HFF-Myc (cell line): Measurements from ENCODE around the gene ACSBG1.

ENCODE experiments used
- DNase-seq: peaks from one replicate; pipeline ENCODE4 v3.0.0-alpha.2; 2011; ENCODE audit warnings: low read depth; ENCODE audit errors: extremely low read depth
- H3K4me3 ChIP-seq: replicated peaks from 2 replicates; pipeline ENCODE4 v1.5.1; 2011; ENCODE audit warnings: low read depth, mild to moderate bottlenecking, control low read depth, low read length
- TF ChIP-seq, protein P1 (sequence below): IDR thresholded peaks from 2 replicates; pipeline ENCODE4 v1.5.1; 2012; ENCODE audit warnings: mild to moderate bottlenecking, low read depth, low read length, control low read depth; ENCODE audit errors: missing control alignments

ACSBG1 gene

DNA sequence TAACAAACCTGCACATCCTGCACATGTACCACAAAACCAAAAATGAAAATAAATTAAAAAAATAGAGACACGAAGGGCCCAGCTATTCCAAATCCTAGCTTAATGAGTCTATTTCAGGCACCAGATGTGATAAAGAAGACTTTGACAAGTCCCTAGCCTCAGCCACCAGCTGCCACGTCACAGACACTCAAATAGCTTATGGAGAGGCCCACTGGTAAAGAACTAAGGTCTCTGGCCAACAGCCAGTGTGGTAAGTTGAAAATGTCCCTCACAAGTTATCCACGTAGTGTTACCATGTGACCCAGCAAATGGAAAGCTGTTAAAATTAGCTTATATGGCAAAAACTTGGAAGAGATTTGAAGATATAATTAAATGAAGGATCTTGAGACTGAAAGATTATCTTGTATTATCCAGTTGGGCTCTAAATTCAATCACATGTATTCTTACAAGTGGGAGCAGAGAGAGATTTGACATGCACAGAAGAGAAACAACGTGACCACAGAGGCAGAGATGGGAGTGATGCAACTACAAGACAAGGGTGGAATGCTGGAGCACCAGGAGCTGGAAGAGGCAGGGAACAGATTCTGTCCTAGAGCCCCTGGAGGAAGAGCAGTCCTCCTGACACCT is 10.9 kb downstream of the ACSBG1 start:
- no peak for DNase-seq
- H3K4me3 ChIP-seq: no peak overlapping the region
- TF ChIP-seq, protein P1, sequence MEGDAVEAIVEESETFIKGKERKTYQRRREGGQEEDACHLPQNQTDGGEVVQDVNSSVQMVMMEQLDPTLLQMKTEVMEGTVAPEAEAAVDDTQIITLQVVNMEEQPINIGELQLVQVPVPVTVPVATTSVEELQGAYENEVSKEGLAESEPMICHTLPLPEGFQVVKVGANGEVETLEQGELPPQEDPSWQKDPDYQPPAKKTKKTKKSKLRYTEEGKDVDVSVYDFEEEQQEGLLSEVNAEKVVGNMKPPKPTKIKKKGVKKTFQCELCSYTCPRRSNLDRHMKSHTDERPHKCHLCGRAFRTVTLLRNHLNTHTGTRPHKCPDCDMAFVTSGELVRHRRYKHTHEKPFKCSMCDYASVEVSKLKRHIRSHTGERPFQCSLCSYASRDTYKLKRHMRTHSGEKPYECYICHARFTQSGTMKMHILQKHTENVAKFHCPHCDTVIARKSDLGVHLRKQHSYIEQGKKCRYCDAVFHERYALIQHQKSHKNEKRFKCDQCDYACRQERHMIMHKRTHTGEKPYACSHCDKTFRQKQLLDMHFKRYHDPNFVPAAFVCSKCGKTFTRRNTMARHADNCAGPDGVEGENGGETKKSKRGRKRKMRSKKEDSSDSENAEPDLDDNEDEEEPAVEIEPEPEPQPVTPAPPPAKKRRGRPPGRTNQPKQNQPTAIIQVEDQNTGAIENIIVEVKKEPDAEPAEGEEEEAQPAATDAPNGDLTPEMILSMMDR: no peak

DNA sequence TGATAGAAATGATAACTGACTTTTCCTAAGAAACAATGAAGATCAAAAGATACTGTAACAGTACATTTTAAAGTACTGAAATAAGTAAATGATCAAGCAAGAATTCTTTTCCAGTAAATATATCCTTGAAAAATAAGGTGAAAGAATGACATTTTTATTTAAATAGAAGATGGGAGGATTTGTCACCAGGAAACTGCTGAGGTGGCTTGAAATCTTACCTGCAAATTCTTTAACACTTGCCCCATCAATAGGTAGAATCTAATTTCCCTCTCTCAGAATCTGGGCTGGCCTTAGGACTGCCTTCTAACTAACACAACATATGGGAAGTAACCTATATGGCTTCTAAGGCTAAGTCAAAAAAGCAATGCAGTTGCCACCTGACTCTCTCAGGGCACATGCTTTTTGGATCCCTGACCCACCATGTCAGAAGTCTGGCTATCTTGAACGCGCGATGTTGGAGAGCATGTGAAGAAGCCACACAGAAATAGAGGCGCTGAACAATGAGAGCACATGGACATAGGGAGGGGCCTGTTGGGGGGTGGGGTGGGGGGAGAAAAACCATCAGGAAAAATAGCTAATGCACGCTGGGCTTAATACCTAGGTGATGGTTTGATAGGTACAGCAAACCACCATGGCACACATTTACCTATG is 11.5 kb downstream of the ACSBG1 start:
- TF ChIP-seq, protein P1: no peak
- DNase-seq: no peak
- H3K4me3 ChIP-seq: no peak overlapping the region

- TF ChIP-seq, protein P1: no peak
- H3K4me3 ChIP-seq: no peak overlapping the region
- DNase-seq: peak; percentile 41
Observed at GRCh38 chr15:78220713-78221112, 13.7 kb downstream of the ACSBG1 start.

DNA sequence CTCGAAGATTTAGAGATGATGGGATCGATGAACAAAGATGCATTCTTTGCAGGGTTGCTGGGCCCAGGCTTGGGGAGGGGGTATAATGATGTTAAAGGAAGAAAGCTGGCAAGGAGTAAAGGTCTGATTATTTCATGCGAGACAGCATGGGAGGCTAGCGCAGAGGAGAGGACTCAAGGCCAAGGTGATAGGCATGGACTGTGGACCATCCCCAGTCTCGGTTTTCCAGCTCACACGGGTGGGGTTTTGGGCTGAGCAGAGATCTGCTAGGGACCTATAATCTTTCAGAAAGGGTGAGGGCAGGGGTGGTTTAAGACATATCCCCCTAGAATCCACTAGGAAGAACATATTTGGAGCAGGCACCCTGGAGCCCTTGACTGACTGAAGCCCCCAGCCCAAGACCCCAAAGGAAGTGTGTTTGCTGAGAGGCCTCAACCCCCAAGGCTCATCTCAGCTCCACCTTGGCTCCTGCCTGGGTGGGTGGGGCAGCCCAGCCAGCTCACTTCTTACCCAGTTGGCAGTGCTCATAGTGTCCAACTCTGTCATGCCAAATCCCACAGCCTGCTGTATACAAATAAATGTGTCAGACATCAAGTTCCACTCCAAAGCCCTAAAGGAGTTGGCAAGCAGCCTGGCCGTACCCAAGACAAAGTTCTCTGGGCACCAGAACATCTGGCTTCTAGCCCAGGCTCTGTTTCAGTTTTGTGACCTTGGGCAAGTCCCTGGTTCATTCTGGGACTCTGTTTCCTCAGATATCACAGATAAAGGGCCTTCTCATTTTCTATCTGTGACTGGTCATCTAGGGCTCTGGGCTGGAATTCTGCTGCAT is 17.9 kb downstream of the ACSBG1 start:
- DNase-seq: no peak
- TF ChIP-seq, protein P1: no peak
- H3K4me3 ChIP-seq: no peak overlapping the region

GRCh38 chr15:78213956-78214355 is 20.4 kb downstream of the ACSBG1 start:
- no peak for DNase-seq
- no peak overlapping the region for H3K4me3 ChIP-seq
- TF ChIP-seq, protein P1: no peak

GRCh38 chr15:78213425-78213750 is 21.0 kb downstream of the ACSBG1 start:
- TF ChIP-seq, protein P1: no peak
- H3K4me3 ChIP-seq: no peak overlapping the region
- DNase-seq: no peak
